Right forelimb (tissue), 1 donor: Measurements from ENCODE around the gene IL23R.
"Not testable (repeated sequence)": the region's sequence is repeated elsewhere in the genome, so short reads cannot be mapped to it uniquely, and the experiment has no call there.

Source experiments
- DNase-seq: peaks from one replicate; pipeline ENCODE4 v3.0.0-alpha.2; 2018

Gene IL23R

GRCh38 chr1:67194209-67194863, 28.1 kb downstream of the IL23R start:
- no peak for DNase-seq

GRCh38 chr1:67200755-67201154, 34.5 kb downstream of the IL23R start:
- DNase-seq, result no peak

GRCh38 chr1:67201891-67202290, 35.6 kb downstream of the IL23R start:
- no peak for DNase-seq

GRCh38 chr1:67204298-67204980, 38.2 kb downstream of the IL23R start:
- no peak for DNase-seq

- DNase-seq, result not testable (repeated sequence)
These were observed 41.1 kb downstream of the IL23R start for GRCh38 chr1:67207398-67207797.

- no peak for DNase-seq
These were observed 42.0 kb downstream of the IL23R start for GRCh38 chr1:67208217-67208616.

GRCh38 chr1:67209521-67209920, 43.3 kb downstream of the IL23R start:
- no peak for DNase-seq

- no peak for DNase-seq
These were observed 45.6 kb downstream of the IL23R start for GRCh38 chr1:67211589-67212563.

- DNase-seq, result no peak
These were observed 46.9 kb downstream of the IL23R start for GRCh38 chr1:67213164-67213563.

GRCh38 chr1:67213948-67214347, 47.7 kb downstream of the IL23R start:
- no peak for DNase-seq

GRCh38 chr1:67214420-67215174, 48.3 kb downstream of the IL23R start:
- no peak for DNase-seq

GRCh38 chr1:67216401-67216800, 50.1 kb downstream of the IL23R start:
- no peak for DNase-seq

- no peak for DNase-seq
These were observed 51.2 kb downstream of the IL23R start for GRCh38 chr1:67217417-67217816.

- DNase-seq, result no peak
These were observed 51.7 kb downstream of the IL23R start for GRCh38 chr1:67217938-67218337.

GRCh38 chr1:67224856-67225255, 58.6 kb downstream of the IL23R start:
- DNase-seq, result no peak

- no peak for DNase-seq
These were observed 60.4 kb downstream of the IL23R start for GRCh38 chr1:67226688-67227087.

GRCh38 chr1:67227196-67227595, 60.9 kb downstream of the IL23R start:
- DNase-seq, result no peak

GRCh38 chr1:67228791-67229190, 62.5 kb downstream of the IL23R start:
- no peak for DNase-seq

- DNase-seq, result no peak
These were observed 64.3 kb downstream of the IL23R start for GRCh38 chr1:67230539-67230938.

- no peak for DNase-seq
These were observed 70.0 kb downstream of the IL23R start for GRCh38 chr1:67236277-67236676.

GRCh38 chr1:67239738-67240137, 73.5 kb downstream of the IL23R start:
- no peak for DNase-seq

GRCh38 chr1:67241200-67241746, 75.0 kb downstream of the IL23R start:
- no peak for DNase-seq
